GM12801 (cell line): Measurements from ENCODE around the gene ZNF414.

ENCODE experiments used
- CTCF ChIP-seq: IDR thresholded peaks from one replicate; pipeline ENCODE4 v1.5.1; 2011; ENCODE audit warnings: control low read depth; ENCODE audit not compliant: insufficient read length; ENCODE audit errors: extremely low read depth

The ZNF414 gene

GRCh38 chr19:8469613-8470368, 44.2 kb downstream of the ZNF414 start:
- TF ChIP-seq CTCF = no peak

GRCh38 chr19:8468761-8469373, 45.1 kb downstream of the ZNF414 start:
- no peak for TF ChIP-seq CTCF

- TF ChIP-seq CTCF = no peak
Measured at GRCh38 chr19:8468124-8468523, 45.8 kb downstream of the ZNF414 start.

- TF ChIP-seq CTCF = no peak
Measured at GRCh38 chr19:8466018-8466417, 47.9 kb downstream of the ZNF414 start.

GRCh38 chr19:8463365-8463764, 50.6 kb downstream of the ZNF414 start:
- no peak for TF ChIP-seq CTCF

GRCh38 chr19:8462571-8462970, 51.4 kb downstream of the ZNF414 start:
- TF ChIP-seq CTCF = no peak

GRCh38 chr19:8461891-8462290, 52.1 kb downstream of the ZNF414 start:
- TF ChIP-seq CTCF = no peak
